Cortex of kidney (tissue), 1 donor: Measurements from ENCODE around the gene EXD3.
"Not testable (repeated sequence)": the region's sequence is repeated elsewhere in the genome, so short reads cannot be mapped to it uniquely, and the experiment has no call there.

Source experiments
- DNase-seq: peaks from one replicate; lab custom pipeline; 2025; lab: John Stamatoyannopoulos, UW

The EXD3 gene

GRCh38 chr9:137272241-137273094, 150.5 kb downstream of the EXD3 start:
- no peak for DNase-seq

GRCh38 chr9:137271696-137272076, 151.3 kb downstream of the EXD3 start:
- no peak for DNase-seq

GRCh38 chr9:137270929-137271695, 151.8 kb downstream of the EXD3 start:
- DNase-seq: no peak

GRCh38 chr9:137269231-137269772, 153.7 kb downstream of the EXD3 start:
- DNase-seq: no peak

- no peak for DNase-seq
These were observed 154.3 kb downstream of the EXD3 start for GRCh38 chr9:137268538-137269201.

- DNase-seq: no peak
These were observed 155.0 kb downstream of the EXD3 start for GRCh38 chr9:137267933-137268355.

- no peak for DNase-seq
These were observed 156.1 kb downstream of the EXD3 start for GRCh38 chr9:137266585-137267453.

- DNase-seq: no peak
These were observed 156.8 kb downstream of the EXD3 start for GRCh38 chr9:137266162-137266527.

- DNase-seq: no peak
These were observed 157.3 kb downstream of the EXD3 start for GRCh38 chr9:137265496-137266161.

- DNase-seq: no peak
These were observed 158.9 kb downstream of the EXD3 start for GRCh38 chr9:137264067-137264466.

- DNase-seq: no peak
These were observed 159.5 kb downstream of the EXD3 start for GRCh38 chr9:137263506-137263905.

- DNase-seq: no peak
These were observed 160.1 kb downstream of the EXD3 start for GRCh38 chr9:137262909-137263285.

GRCh38 chr9:137262173-137262908, 160.6 kb downstream of the EXD3 start:
- not testable (repeated sequence) for DNase-seq
